ENCODE results near the gene TSKU.
"Not testable (repeated sequence)": the region's sequence is repeated elsewhere in the genome, so short reads cannot be mapped to it uniquely, and the experiment has no call there.

DNA sequence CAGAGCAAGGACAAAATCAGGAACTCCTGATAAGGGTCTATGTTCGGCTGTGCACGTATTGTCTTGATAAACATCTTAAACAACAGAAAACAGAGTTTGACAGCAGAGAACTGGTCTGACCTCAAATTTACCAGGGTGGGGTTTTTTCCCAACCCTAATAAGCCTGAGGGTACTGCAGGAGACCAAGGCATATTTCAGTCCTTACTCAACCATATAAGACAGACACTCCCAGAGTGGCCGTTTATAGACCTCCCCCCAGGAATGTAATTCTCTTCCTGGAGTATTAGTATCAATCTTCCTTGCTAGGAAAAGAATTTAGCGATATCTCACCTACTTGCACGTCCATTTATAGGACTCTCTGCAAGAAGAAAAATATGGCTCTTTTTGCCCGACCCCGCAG, 32.5 kb downstream of the TSKU start:
- TF ChIP-seq, protein P1, sequence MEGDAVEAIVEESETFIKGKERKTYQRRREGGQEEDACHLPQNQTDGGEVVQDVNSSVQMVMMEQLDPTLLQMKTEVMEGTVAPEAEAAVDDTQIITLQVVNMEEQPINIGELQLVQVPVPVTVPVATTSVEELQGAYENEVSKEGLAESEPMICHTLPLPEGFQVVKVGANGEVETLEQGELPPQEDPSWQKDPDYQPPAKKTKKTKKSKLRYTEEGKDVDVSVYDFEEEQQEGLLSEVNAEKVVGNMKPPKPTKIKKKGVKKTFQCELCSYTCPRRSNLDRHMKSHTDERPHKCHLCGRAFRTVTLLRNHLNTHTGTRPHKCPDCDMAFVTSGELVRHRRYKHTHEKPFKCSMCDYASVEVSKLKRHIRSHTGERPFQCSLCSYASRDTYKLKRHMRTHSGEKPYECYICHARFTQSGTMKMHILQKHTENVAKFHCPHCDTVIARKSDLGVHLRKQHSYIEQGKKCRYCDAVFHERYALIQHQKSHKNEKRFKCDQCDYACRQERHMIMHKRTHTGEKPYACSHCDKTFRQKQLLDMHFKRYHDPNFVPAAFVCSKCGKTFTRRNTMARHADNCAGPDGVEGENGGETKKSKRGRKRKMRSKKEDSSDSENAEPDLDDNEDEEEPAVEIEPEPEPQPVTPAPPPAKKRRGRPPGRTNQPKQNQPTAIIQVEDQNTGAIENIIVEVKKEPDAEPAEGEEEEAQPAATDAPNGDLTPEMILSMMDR (IDR thresholded peaks at IDR 0.05) = not testable (repeated sequence)
- not testable (repeated sequence) for TF ChIP-seq POLR2A (IDR thresholded peaks at IDR 0.05)
